IMR-90 (cell line): Measurements from ENCODE around the gene DDA1. TPM values are rescaled to one million over a fixed set of nuclear protein-coding genes. Genes with fewer than 3 reads are reported as not detected.

Experiments
- ATAC-seq: fragments of 200-7000 bp; cut with Tn5 transposase; 2 replicates; pipeline ENCODE4 v1.9.1; 2020; ENCODE audit warnings: low read depth, mild to moderate bottlenecking, moderate library complexity
- BruUV-seq: library from RNA; stranded (reverse); fragments of 400-500 nt; replicated peaks from 2 replicates; lab custom pipeline; 2021; lab: Mats Ljungman, UMichigan
- CTCF ChIA-PET: fragments of 300-600 bp; formaldehyde crosslinking; extraction: SDS; loops from one replicate; lab custom pipeline; 2021; ENCODE audit warnings: antibody characterized with exemption; lab: Yijun Ruan, JAX
- POLR2A ChIA-PET: fragments of 300-600 bp; sonication (Branson Sonifier 250); formaldehyde crosslinking; loops from one replicate; lab custom pipeline; 2022; ENCODE audit warnings: antibody characterized with exemption; ENCODE audit not compliant: unreplicated experiment; lab: Charles Lee
- DNase-seq: peaks from one replicate; pipeline ENCODE4 v3.0.0; 2013
- H2AFZ ChIP-seq: replicated peaks from 2 replicates; pipeline ENCODE3; 2013; ENCODE audit warnings: low read length, mild to moderate bottlenecking; ENCODE audit not compliant: poor library complexity
- H2AK5ac ChIP-seq: 2 replicates; pipeline ENCODE4 v1.6.1; 2013; ENCODE audit warnings: low read depth, low read length, inconsistent platforms
- H2AK9ac ChIP-seq: replicated peaks from 2 replicates; pipeline ENCODE3; 2013; ENCODE audit warnings: mild to moderate bottlenecking, low read depth, low read length, moderate library complexity; ENCODE audit not compliant: poor library complexity
- H2BK120ac ChIP-seq: 2 replicates; pipeline ENCODE4 v1.6.1; 2013; ENCODE audit warnings: low read depth, low read length, inconsistent platforms
- H2BK15ac ChIP-seq: 3 replicates; pipeline ENCODE4 v1.6.1; 2013; ENCODE audit warnings: low read depth, low read length, inconsistent platforms
- H2BK20ac ChIP-seq: 2 replicates; pipeline ENCODE4 v1.6.1; 2013; ENCODE audit warnings: low read depth, mild to moderate bottlenecking, inconsistent platforms, low read length, moderate library complexity
- H2BK5ac ChIP-seq: 2 replicates; pipeline ENCODE4 v1.6.1; 2013; ENCODE audit warnings: mild to moderate bottlenecking, low read depth, low read length, inconsistent platforms; ENCODE audit not compliant: poor library complexity, severe bottlenecking
- H3K14ac ChIP-seq: replicated peaks from 2 replicates; pipeline ENCODE4 v1.6.1; 2013; ENCODE audit warnings: low read depth, low read length, inconsistent platforms
- H3K18ac ChIP-seq: 2 replicates; pipeline ENCODE4 v1.6.1; 2013; ENCODE audit warnings: low read depth, low read length, control low read depth
- H3K23ac ChIP-seq: 2 replicates; pipeline ENCODE4 v1.6.1; 2013; ENCODE audit warnings: low read depth, low read length, inconsistent platforms
- H3K27ac ChIP-seq: 2 replicates; pipeline ENCODE4 v1.5.1; 2013; ENCODE audit warnings: mild to moderate bottlenecking, control low read depth, low read length; ENCODE audit not compliant: insufficient read depth
- H3K27me3 ChIP-seq: 2 replicates; pipeline ENCODE4 v1.6.1; 2013; ENCODE audit warnings: low read length; ENCODE audit not compliant: control insufficient read depth, insufficient read depth
- H3K36me3 ChIP-seq: 2 replicates; pipeline ENCODE4 v1.6.1; 2013; ENCODE audit warnings: low read length, mixed read lengths; ENCODE audit not compliant: control insufficient read depth, insufficient read depth
- H3K4ac ChIP-seq: 2 replicates; pipeline ENCODE4 v1.6.1; 2013; ENCODE audit warnings: low read depth, low read length, inconsistent platforms
- H3K4me1 ChIP-seq: 2 replicates; pipeline ENCODE4 v1.6.1; 2013; ENCODE audit warnings: low read length, mixed read lengths; ENCODE audit not compliant: control insufficient read depth, insufficient read depth
- H3K4me2 ChIP-seq: 2 replicates; pipeline ENCODE4 v1.6.1; 2013; ENCODE audit warnings: low read depth, mild to moderate bottlenecking, control low read depth, low read length, moderate library complexity
- H3K4me3 ChIP-seq: 2 replicates; pipeline ENCODE4 v1.5.1; 2013; ENCODE audit warnings: low read depth, mild to moderate bottlenecking, control low read depth, low read length, moderate library complexity; ENCODE audit not compliant: insufficient read depth
- H3K56ac ChIP-seq: 2 replicates; pipeline ENCODE4 v1.6.1; 2013; ENCODE audit warnings: low read length, inconsistent platforms; ENCODE audit not compliant: insufficient read depth; ENCODE audit errors: extremely low read depth
- H3K79me1 ChIP-seq, 2 experiments: 2 replicates each; pipeline ENCODE4 v1.6.1; 2013; ENCODE audit warnings: low read length in 2 of 2, inconsistent platforms in 1 of 2, low read depth in 1 of 2
- H3K9ac ChIP-seq: 2 replicates; pipeline ENCODE4 v1.6.1; 2013; ENCODE audit warnings: low read depth, low read length, control low read depth
- H3K9me1 ChIP-seq: 2 replicates; pipeline ENCODE4 v1.6.1; 2013; ENCODE audit warnings: low read length, inconsistent platforms; ENCODE audit not compliant: insufficient read depth
- H3K9me3 ChIP-seq: 2 replicates; pipeline ENCODE4 v1.6.1; 2013; ENCODE audit warnings: low read length; ENCODE audit not compliant: control insufficient read depth, insufficient read depth
- H4K20me1 ChIP-seq: 2 replicates; pipeline ENCODE4 v1.6.1; 2013; ENCODE audit warnings: low read length, inconsistent platforms; ENCODE audit not compliant: insufficient read depth
- H4K5ac ChIP-seq: 2 replicates; pipeline ENCODE4 v1.6.1; 2013; ENCODE audit warnings: mild to moderate bottlenecking, low read depth, low read length, control low read depth
- H4K8ac ChIP-seq, 2 experiments: 2 replicates each; pipeline ENCODE4 v1.6.1; 2013; ENCODE audit warnings: low read depth in 2 of 2, low read length in 2 of 2, control low read depth in 1 of 2, inconsistent platforms in 1 of 2
- H4K91ac ChIP-seq: 2 replicates; pipeline ENCODE4 v1.6.1; 2013; ENCODE audit warnings: low read depth, low read length, inconsistent platforms; ENCODE audit not compliant: insufficient read depth
- BHLHE40 ChIP-seq: fragments of 150-350 bp; IDR thresholded peaks from 2 replicates; pipeline ENCODE4 v1.6.1; 2016; ENCODE audit warnings: mild to moderate bottlenecking, low read depth, low read length
- CTCF ChIP-seq: conservative IDR thresholded peaks from 2 replicates; pipeline ENCODE4 v1.5.1; 2012; ENCODE audit warnings: mild to moderate bottlenecking, low read depth, low read length, improper control_type of control experiment
- FOS ChIP-seq: fragments of 150-350 bp; IDR thresholded peaks from 2 replicates; pipeline ENCODE4 v1.6.1; 2016; ENCODE audit warnings: low read depth, low read length
- MAFK ChIP-seq: IDR thresholded peaks from 2 replicates; pipeline ENCODE4 v1.6.1; 2012; ENCODE audit warnings: low read depth, low read length, improper control_type of control experiment
- MAZ ChIP-seq: IDR thresholded peaks from 2 replicates; pipeline ENCODE4 v1.6.1; 2012; ENCODE audit warnings: low read depth, mild to moderate bottlenecking, low read length, improper control_type of control experiment, moderate library complexity, borderline replicate concordance
- RCOR1 ChIP-seq: IDR thresholded peaks from 2 replicates; pipeline ENCODE4 v1.6.1; 2012; ENCODE audit warnings: mild to moderate bottlenecking, low read length, improper control_type of control experiment; ENCODE audit not compliant: insufficient replicate concordance
- RFX5 ChIP-seq: IDR thresholded peaks from 2 replicates; pipeline ENCODE4 v1.8.0; 2012; ENCODE audit warnings: low read depth, mild to moderate bottlenecking, low read length, moderate library complexity
- USF2 ChIP-seq: fragments of 150-350 bp; IDR thresholded peaks from 2 replicates; pipeline ENCODE4 v1.6.1; 2017; ENCODE audit warnings: mild to moderate bottlenecking, antibody characterized with exemption, low read length, low read depth
- WGBS, 2 experiments: methylation state at CpG; one replicate each; pipeline versions ENCODE4 v1.1.5 to v1.1.7; 2013; ENCODE audit warnings: missing lambda C conversion rate in 2 of 2; ENCODE audit not compliant: insufficient read length in 1 of 2; ENCODE audit errors: extremely low coverage in 2 of 2; 5-methylcytosine and 5-hydroxymethylcytosine counted together
- dilution Hi-C: fragments of 300-500 bp; cut with HindIII; formaldehyde crosslinking; loops from one replicate; pipeline ENCODE4 v1.14.3; 2018; ENCODE audit warnings: low sequenced_read_pairs; ENCODE audit not compliant: unreplicated experiment
- in situ Hi-C: fragments of 300-500 bp; cut with MboI; formaldehyde crosslinking; loops from 3 replicates; pipeline ENCODE4 v1.14.3; 2019; ENCODE audit warnings: low sequenced_read_pairs, inconsistent platforms, mixed read lengths
- intact Hi-C: fragments of 100-400 bp; cut with micrococcal nuclease; formaldehyde crosslinking; loops from 2 replicates; pipeline ENCODE4 v1.10.0; 2022
- polyA plus RNA-seq, 3 experiments: library from polyadenylated mRNA; depleted of rRNA; stranded (reverse); fragments of >200 nt; gene quantifications; 2 replicates each; pipeline ENCODE4 v1.2.3, GENCODE V29; 2012; ENCODE audit warnings: low replicate concordance in 1 of 3
- total RNA-seq: library from RNA; depleted of rRNA; stranded (reverse); fragments of >200 nt; gene quantifications from 2 replicates; pipeline ENCODE4 v1.2.3, GENCODE V29; 2012

Gene DDA1
- total and polyA plus RNA-seq, 2 of the 4 experiments (the other 2 are of a cell fraction) = 33.7 to 87.2 TPM

GRCh38 chr19:17358395-17358794, 49.0 kb downstream of the DDA1 start:
- Histone ChIP-seq H3K4me2 (no peak overlapping the region), H3K9ac (no peak overlapping the region), H4K5ac (no peak overlapping the region), H2AFZ (peak overlapping the region; percentile 33), H3K4me1 (no peaks in the 10 kb centered on the region), H3K14ac (no peak overlapping the region), H3K4me3 (no peak overlapping the region), H2BK5ac (no peak overlapping the region), H3K18ac (no peak overlapping the region), H4K8ac (no peak overlapping the region), H2BK20ac (no peak overlapping the region), H4K91ac (no peak overlapping the region), H3K9me3 (no peaks in the 10 kb centered on the region), H3K9me1 (no peaks in the 10 kb centered on the region), H3K79me1 (no peaks in the 10 kb centered on the region), H2BK15ac (no peak overlapping the region), H3K27me3 (peaks cover 6% of the 10 kb centered on the region), H2AK9ac (no peak overlapping the region), H4K20me1 (no peaks in the 10 kb centered on the region), H3K27ac (no peak overlapping the region), H3K56ac (no peak overlapping the region), H3K4ac (no peak overlapping the region), H3K23ac (no peak overlapping the region), H2BK120ac (no peak overlapping the region), H3K36me3 (no peaks in the 10 kb centered on the region), H2AK5ac (no peak overlapping the region)
- no peak for ATAC-seq
- dilution Hi-C loops = no loop called here
- 67% methylated on average over 2 of the region's 7 CpGs; no CpG with 5 or more reads in 1 of the 2 experiments for WGBS, 2 experiments
- no peak for DNase-seq
- intact Hi-C loops = no loop called here
- CTCF ChIA-PET = no interaction called here
- no TSS peak for BruUV-seq
- in situ Hi-C loops = no loop called here
- POLR2A ChIA-PET = no interaction called here
- TF ChIP-seq CTCF = no peak
- no peak for TF ChIP-seq RCOR1
- TF ChIP-seq RFX5 = no peak
- TF ChIP-seq MAFK = no peak
- TF ChIP-seq BHLHE40 = no peak
- TF ChIP-seq MAZ = no peak
- no peak for TF ChIP-seq USF2
- no peak for TF ChIP-seq FOS
